ENCODE results near the gene CEACAM5. TPM values are rescaled to one million over a fixed set of nuclear protein-coding genes. Genes with fewer than 3 reads are reported as not detected.
"Not testable (repeated sequence)": the region's sequence is repeated elsewhere in the genome, so short reads cannot be mapped to it uniquely, and the experiment has no call there.

The CEACAM5 gene
- polyA plus RNA-seq, 3 donors = not detected

- Histone ChIP-seq H2AFZ (ENCODE audit: insufficient read depth, low read depth, low read length, poor library complexity, severe bottlenecking) (no peak overlapping the region), H3K27me3 (ENCODE audit: control insufficient read depth in 2 of 2, insufficient read depth in 2 of 2, low read length in 2 of 2) (peaks cover 0 to 4% of the 10 kb centered on the region in 2 donors), H4K20me1 (ENCODE audit: insufficient read depth, low read length) (no peaks in the 10 kb centered on the region), H3K4me1 (ENCODE audit: control insufficient read depth in 1 of 2, insufficient read depth in 2 of 2, low read length in 2 of 2) (peaks cover 0 to 3% of the 10 kb centered on the region in 2 donors), H3K27ac (ENCODE audit: low read depth in 1 of 2, low read length in 2 of 2) (no peak overlapping the region), H3K9me3 (replicated peaks in 1 of 2; ENCODE audit: control insufficient read depth in 1 of 2, insufficient read depth in 1 of 2, low read length in 2 of 2) (no peaks in the 10 kb centered on the region), H3K9ac (ENCODE audit: insufficient read depth, low read length, poor library complexity, severe bottlenecking) (no peak overlapping the region), H3K4me3 (replicated peaks in 1 of 3; ENCODE audit: low read depth in 2 of 3, low read length in 3 of 3) (no peak overlapping the region), H3K79me2 (ENCODE audit: insufficient read depth, low read length) (no peaks in the 10 kb centered on the region), H3K4me2 (replicated peaks; ENCODE audit: extremely low read depth, low read length, poor library complexity, severe bottlenecking) (no peak overlapping the region), H3K36me3 (replicated peaks in 1 of 2; ENCODE audit: control insufficient read depth in 1 of 2, insufficient read depth in 2 of 2, low read length in 2 of 2) (no peaks in the 10 kb centered on the region)
- 78% methylated on average over 4 of the region's 5 CpGs for WGBS (ENCODE audit: insufficient coverage)
- DNase-seq = no peak
- H3K9me3 Mint-ChIP-seq = no peaks in the 10 kb centered on the region
- H3K36me3 Mint-ChIP-seq = no peaks in the 10 kb centered on the region
- intact Hi-C loops (cut with micrococcal nuclease) = loop anchor here in 1 of 2 donors (5.0 kb wide), 1 partner anchor 40 kb away; no protein-coding TSS in a partner anchor
- peaks cover 6 to 26% (median 21%) of the 10 kb centered on the region in 3 donors for H3K27me3 Mint-ChIP-seq (ENCODE audit: low read depth in 3 of 3)
- TF ChIP-seq CTCF (IDR thresholded peaks at IDR 0.05) = no peak
- no peak overlapping the region for H3K4me3 Mint-ChIP-seq
- H3K4me1 Mint-ChIP-seq = peaks cover 5% of the 10 kb centered on the region
- no peak overlapping the region for H3K27ac Mint-ChIP-seq
Observed at GRCh38 chr19:41707502-41707812, 969 bp upstream of the CEACAM5 start.

- Mint-ChIP-seq H3K27me3 (ENCODE audit: low read depth in 3 of 3) (peaks cover 8 to 27% (median 21%) of the 10 kb centered on the region in 3 donors), H3K9me3 (no peaks in the 10 kb centered on the region), H3K36me3 (no peaks in the 10 kb centered on the region), H3K27ac (no peak overlapping the region), H3K4me3 (no peak overlapping the region), H3K4me1 (peaks cover 5% of the 10 kb centered on the region)
- no peak overlapping the region for H3K27ac ChIP-seq (ENCODE audit: low read depth in 1 of 2, low read length in 2 of 2)
- H4K20me1 ChIP-seq (ENCODE audit: insufficient read depth, low read length) = no peaks in the 10 kb centered on the region
- H3K36me3 ChIP-seq (replicated peaks in 1 of 2; ENCODE audit: control insufficient read depth in 1 of 2, insufficient read depth in 2 of 2, low read length in 2 of 2) = no peaks in the 10 kb centered on the region
- TF ChIP-seq CTCF (IDR thresholded peaks at IDR 0.05) = no peak
- H3K79me2 ChIP-seq (ENCODE audit: insufficient read depth, low read length) = no peaks in the 10 kb centered on the region
- H3K4me3 ChIP-seq (replicated peaks in 1 of 3; ENCODE audit: low read depth in 2 of 3, low read length in 3 of 3) = no peak overlapping the region
- no peak overlapping the region for H3K4me2 ChIP-seq (replicated peaks; ENCODE audit: extremely low read depth, low read length, poor library complexity, severe bottlenecking)
- H3K9me3 ChIP-seq (replicated peaks in 1 of 2; ENCODE audit: control insufficient read depth in 1 of 2, insufficient read depth in 1 of 2, low read length in 2 of 2) = no peaks in the 10 kb centered on the region
- peaks cover 0 to 4% of the 10 kb centered on the region in 2 donors for H3K27me3 ChIP-seq (ENCODE audit: control insufficient read depth in 2 of 2, insufficient read depth in 2 of 2, low read length in 2 of 2)
- no peak overlapping the region for H2AFZ ChIP-seq (ENCODE audit: insufficient read depth, low read depth, low read length, poor library complexity, severe bottlenecking)
- no peak for DNase-seq
- WGBS (ENCODE audit: insufficient coverage) = 76% methylated on average over 4 of the region's 5 CpGs
- H3K9ac ChIP-seq (ENCODE audit: insufficient read depth, low read length, poor library complexity, severe bottlenecking) = no peak overlapping the region
- H3K4me1 ChIP-seq (ENCODE audit: control insufficient read depth in 1 of 2, insufficient read depth in 2 of 2, low read length in 2 of 2) = peaks cover 0 to 3% of the 10 kb centered on the region in 2 donors
- intact Hi-C loops (cut with micrococcal nuclease) = loop anchor here in 1 of 2 donors (5.0 kb wide), 1 partner anchor 39 kb away; no protein-coding TSS in a partner anchor
Observed at GRCh38 chr19:41707871-41708371, 505 bp upstream of the CEACAM5 start.

- intact Hi-C loops (cut with micrococcal nuclease) = loop anchor here in 1 of 2 donors (5.0 kb wide), 1 partner anchor 38 kb away; no protein-coding TSS in a partner anchor
- not testable (repeated sequence) for H4K20me1 ChIP-seq (ENCODE audit: insufficient read depth, low read length); H3K79me2 ChIP-seq (ENCODE audit: insufficient read depth, low read length); H3K27me3 ChIP-seq (ENCODE audit: control insufficient read depth in 2 of 2, insufficient read depth in 2 of 2, low read length in 2 of 2); H3K4me3 ChIP-seq (replicated peaks in 1 of 3; ENCODE audit: low read depth in 2 of 3, low read length in 3 of 3); H3K4me1 ChIP-seq (ENCODE audit: control insufficient read depth in 1 of 2, insufficient read depth in 2 of 2, low read length in 2 of 2); H2AFZ ChIP-seq (ENCODE audit: insufficient read depth, low read depth, low read length, poor library complexity, severe bottlenecking); H3K27ac ChIP-seq (ENCODE audit: low read depth in 1 of 2, low read length in 2 of 2); H3K4me1 Mint-ChIP-seq; H3K9me3 ChIP-seq (replicated peaks in 1 of 2; ENCODE audit: control insufficient read depth in 1 of 2, insufficient read depth in 1 of 2, low read length in 2 of 2); H3K36me3 ChIP-seq (replicated peaks in 1 of 2; ENCODE audit: control insufficient read depth in 1 of 2, insufficient read depth in 2 of 2, low read length in 2 of 2); H3K9me3 Mint-ChIP-seq; H3K9ac ChIP-seq (ENCODE audit: insufficient read depth, low read length, poor library complexity, severe bottlenecking); H3K4me3 Mint-ChIP-seq; H3K36me3 Mint-ChIP-seq; H3K27ac Mint-ChIP-seq; H3K4me2 ChIP-seq (replicated peaks; ENCODE audit: extremely low read depth, low read length, poor library complexity, severe bottlenecking); DNase-seq
- peaks cover 13 to 30% (median 21%) of the 10 kb centered on the region in 3 donors for H3K27me3 Mint-ChIP-seq (ENCODE audit: low read depth in 3 of 3)
- WGBS (ENCODE audit: insufficient coverage) = 100% methylated on average over 1 of the region's 8 CpGs
Observed at GRCh38 chr19:41709516-41709915, 1.1 kb downstream of the CEACAM5 start.
